D721Med (cell line): ENCODE results near the gene SFXN1.

Experiments used
- DNase-seq: peaks from one replicate; pipeline ENCODE4 v3.0.0; 2011; ENCODE audit warnings: low spot score; ENCODE audit not compliant: insufficient read length
- FAIRE-seq: peaks from 2 replicates; lab custom pipeline; 2011; peaks lifted over from hg19 to GRCh38; lab: Jason Lieb, UNC
- CTCF ChIP-seq: IDR thresholded peaks from 2 replicates; pipeline ENCODE4 v1.5.1; 2012; ENCODE audit warnings: mild to moderate bottlenecking, control low read depth; ENCODE audit not compliant: insufficient read depth; ENCODE audit errors: missing control alignments

SFXN1 gene

GRCh38 chr5:175484829-175485228, 6.5 kb downstream of the SFXN1 start:
- DNase-seq = no peak
- FAIRE-seq = no peak
- no peak for TF ChIP-seq CTCF

GRCh38 chr5:175485631-175486030, 7.3 kb downstream of the SFXN1 start:
- TF ChIP-seq CTCF = no peak
- FAIRE-seq = no peak
- DNase-seq = no peak

- DNase-seq = peak; percentile 64
- TF ChIP-seq CTCF = no peak
- FAIRE-seq = no peak
Measured at GRCh38 chr5:175487514-175488222, 9.3 kb downstream of the SFXN1 start.

- TF ChIP-seq CTCF = no peak
- DNase-seq = no peak
- no peak for FAIRE-seq
Measured at GRCh38 chr5:175489693-175490443, 11.5 kb downstream of the SFXN1 start.

- no peak for FAIRE-seq
- no peak for TF ChIP-seq CTCF
Measured at GRCh38 chr5:175491223-175491622, 12.9 kb downstream of the SFXN1 start.

GRCh38 chr5:175493260-175493659, 14.9 kb downstream of the SFXN1 start:
- DNase-seq (no peak), FAIRE-seq (no peak)
- TF ChIP-seq CTCF = no peak

More at GRCh38 chr5:175491223-175491622, 12.9 kb downstream of the SFXN1 start:
- DNase-seq = no peak

GRCh38 chr5:175493726-175494125, 15.4 kb downstream of the SFXN1 start:
- no peak for FAIRE-seq
- TF ChIP-seq CTCF = no peak
- no peak for DNase-seq
